SHP77 (cell line): Measurements from ENCODE around the gene LDB2.

Source experiments
- DNase-seq, 2 experiments: peaks; one replicate each; lab custom pipeline; 2025; lab: John Stamatoyannopoulos, UW

LDB2 gene

DNA sequence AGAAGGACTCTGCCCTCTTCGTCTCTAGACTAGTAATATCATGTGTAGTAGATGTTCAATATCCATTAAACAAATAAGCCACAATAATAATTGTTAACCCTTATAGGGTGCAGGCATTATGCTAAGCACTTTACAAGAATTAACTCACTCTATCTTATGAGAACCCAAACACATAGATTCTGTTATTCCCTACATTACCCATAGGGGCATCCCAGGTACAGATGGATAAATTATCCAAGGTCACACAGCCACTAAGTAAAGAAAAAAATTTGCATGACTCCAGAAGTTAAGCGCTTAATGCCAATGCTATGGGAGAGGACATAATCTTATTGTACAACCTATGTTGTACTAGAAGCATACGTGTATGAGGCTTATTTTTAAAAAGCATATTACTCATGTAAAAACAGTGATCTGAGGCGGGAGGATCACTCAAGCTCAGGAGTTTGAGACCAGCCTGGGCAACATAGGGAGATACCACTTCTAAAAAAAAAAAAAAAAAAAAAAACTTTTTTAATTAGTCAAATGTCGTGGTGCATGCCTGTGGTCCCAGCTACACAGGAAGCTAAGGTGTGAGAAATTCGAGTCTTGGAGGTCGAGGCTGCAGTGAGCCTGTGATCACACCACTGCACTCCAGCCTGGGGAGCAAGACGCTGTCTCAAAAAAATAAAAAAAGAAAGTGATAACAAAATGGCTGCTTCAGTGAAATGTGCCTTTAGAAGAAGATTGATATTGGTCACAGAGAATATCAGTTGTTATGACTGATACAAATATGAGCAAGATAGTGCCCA is 13.6 kb downstream of the LDB2 start:
- DNase-seq = no peak

DNA sequence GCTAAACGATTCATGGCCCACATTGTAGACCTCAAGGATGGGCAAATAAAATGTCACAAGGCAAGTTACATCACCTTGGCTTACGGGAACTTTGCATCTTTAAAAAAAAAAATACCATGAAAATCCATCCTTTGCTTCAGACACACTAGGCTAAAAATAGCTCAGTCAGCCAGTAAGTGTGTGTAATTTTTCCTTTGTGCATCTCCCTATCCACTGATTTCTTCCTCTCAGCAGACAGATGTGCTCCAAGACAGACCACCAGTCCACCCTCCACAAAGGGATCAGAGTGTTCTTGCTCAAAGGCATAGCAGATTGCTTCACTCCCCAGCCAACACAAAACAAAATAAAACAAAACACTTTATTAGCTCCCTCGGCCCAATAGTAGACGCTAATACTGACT is 14.6 kb downstream of the LDB2 start:
- DNase-seq = no peak

DNA sequence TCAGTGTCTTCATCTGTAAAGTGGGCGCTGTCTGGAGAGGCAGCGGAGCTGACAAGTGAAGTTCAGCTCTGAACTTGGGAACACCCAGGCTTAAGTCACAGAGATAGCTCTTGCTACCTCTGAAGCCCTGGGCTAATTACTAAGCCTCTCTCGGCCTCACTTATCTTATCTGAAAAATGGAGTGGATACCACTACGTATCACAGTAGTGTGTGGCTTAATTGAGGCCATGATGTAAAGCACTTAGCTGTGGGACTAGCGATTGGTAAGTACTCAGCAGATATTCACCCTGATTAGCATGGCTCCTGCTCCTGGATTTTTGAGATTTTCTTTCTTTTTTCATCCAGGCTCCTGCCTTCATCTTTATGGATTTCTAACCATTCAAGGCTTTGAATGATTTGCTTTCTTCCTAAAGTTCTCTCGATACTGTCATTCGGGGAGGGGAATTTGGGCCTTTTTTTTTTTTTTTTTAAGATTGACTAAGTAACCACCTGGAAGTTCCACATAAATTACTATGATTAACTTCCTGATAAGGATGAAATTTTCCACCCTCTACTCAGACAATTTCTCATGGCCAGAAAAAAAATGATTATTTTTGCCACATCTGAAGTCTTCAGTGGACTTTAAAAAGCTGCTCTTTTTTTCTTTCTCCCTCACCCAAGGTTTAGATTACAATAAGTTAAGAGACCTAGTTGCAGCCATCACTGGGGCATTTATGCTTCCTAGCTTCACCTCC is 17.1 kb downstream of the LDB2 start:
- no peak for DNase-seq

DNA sequence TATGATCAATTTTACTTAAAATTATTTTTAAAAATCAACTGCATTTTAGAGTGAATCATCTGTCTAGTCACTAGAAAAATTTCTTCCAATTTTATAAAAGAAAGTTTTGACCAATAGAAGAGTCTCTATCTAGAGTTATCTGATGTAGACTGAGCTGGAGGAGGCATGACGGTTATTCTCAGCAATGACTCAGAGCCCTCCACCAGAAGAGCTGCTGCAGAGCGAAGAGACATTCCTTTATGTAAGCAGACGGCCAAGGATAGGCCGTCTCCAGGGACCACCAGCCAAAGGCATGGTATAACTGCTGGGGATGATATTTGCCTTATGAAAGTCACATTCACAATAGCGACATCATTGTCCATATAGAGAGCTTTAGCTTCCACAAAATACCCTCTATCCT is 23.0 kb downstream of the LDB2 start:
- no peak for DNase-seq

DNA sequence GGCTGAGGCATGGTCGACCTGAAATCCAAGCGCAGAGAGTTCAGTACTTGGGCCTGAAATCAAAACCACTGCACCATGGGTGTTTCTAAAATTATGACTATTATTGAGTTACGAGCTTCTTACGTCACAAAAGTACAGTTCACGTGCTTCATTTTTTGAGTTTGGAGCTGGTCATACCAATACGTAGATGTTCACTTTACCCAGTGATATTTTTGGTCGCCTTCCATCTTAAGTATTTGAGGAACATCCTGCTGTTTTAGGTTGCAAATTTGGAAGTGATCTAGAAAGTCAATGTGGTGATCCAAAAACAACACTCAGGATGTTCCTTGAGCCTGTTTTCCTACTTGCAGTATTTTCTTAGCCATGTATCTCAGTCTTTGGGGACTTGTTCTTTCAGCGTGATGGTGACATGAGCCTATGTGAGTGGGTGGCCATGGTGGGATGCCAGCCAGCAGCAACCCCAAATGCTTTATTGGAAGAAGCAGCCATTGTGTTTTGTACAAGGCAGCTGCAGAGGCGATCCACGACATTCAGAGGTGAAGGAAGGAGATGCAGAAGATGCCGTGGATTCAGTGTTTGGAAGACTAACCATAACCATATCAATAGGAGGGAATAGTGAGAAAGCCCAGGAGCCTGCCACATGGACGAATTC is 28.7 kb downstream of the LDB2 start:
- no peak for DNase-seq

DNA sequence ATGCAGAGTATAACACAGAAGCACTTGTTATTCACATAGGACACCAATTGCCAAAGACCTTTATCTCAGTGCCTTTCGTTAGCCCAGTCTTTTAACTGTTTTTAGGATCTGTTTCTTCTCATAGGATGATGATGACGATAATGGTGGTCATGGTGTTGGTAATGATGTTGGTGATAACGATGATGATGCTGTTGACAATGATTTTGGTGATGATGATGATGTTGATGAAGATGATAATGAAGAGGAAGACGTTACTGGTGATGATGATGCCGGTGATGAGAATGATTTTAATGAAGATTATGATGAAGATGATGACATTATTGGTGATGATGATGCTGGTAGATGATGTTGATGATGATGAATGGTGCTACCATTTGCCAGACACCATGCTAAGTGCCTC is 29.8 kb downstream of the LDB2 start:
- no peak for DNase-seq

DNA sequence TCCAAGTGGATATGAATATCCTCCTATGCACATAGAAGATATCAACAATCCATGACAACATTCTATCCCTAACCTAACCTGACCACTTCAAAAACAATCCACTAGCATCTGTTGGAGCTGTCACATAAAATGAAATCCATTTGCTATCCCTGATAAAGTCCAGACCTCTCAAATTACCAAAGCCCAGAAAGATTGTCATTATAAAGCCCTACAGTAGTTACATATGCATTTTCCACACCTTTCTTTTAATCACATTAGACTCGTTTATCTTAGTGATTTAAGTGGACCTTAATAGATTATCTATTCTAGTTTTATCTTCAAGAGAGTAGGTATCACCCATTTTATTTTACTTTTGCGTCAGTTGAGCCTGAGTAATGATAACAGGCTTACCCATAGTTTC is 30.6 kb downstream of the LDB2 start:
- no peak for DNase-seq

DNA sequence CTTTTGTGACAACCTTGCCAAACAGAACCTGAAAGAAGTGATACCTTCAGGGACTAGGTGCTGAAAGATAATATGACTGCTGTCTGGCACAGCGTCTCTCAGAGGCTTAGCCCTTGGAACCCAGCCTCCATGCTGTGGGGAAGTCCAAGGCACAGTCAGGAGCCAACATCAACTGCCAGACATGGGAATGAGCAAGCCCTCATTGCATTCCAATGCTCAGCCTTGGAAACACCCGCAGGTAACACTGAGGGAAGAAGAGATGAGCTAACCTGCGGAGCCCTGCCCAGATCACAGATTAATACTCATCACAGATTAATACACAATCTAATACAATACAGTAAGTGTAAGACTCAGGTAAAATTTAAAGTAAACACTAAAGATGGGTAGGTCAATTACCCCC is 31.5 kb downstream of the LDB2 start:
- no peak for DNase-seq

DNA sequence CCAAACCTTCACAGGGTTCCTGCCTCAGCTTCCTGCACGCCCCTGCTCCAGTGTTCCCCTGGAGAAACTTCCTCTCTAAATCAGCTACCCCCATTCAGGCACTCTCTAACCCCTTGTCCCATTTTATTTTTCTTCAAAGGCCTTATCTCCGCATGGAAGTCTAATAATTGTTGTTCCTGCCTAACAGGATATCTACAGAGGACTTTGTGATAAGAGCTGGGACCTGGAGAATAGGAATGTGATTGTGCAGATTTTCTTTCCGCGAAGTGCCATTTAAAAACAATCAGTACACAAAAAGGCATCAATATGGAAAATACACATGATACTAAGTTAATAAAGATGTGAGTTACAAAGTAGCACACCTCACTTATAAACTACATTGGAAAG is 32.6 kb downstream of the LDB2 start:
- DNase-seq = no peak

DNA sequence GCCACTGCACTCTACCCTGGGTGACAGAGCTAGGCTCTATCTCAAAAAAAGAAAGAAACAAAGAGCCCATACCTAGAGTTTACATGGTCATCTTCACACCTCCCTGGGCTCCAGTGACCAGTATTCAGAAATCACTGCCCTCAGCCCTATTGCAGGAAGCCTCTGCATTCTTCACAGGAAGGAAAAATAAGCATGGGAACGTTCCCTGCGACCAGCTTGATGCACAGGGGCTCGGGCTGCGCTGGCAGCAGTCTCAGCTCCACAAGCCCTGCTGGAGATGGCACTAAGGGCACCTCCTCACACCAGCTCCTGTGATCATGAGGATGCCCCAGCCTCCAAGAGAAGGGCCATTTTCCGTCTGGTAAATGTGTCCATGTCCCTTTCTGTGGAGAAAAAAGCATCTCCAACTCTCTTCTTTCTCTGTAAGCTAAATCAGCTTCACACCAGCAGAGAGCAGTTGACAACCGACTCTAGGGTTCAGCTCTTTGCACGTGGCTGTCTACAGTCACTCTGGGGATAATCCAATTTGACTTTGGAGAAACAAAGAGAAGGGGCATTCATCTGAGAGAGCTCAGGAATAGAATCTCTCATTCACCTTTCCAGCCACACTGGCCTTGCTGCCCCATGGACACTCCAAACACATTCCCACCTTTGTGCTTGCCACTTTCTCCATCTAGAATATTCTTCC is 33.1 kb downstream of the LDB2 start:
- no peak for DNase-seq

DNA sequence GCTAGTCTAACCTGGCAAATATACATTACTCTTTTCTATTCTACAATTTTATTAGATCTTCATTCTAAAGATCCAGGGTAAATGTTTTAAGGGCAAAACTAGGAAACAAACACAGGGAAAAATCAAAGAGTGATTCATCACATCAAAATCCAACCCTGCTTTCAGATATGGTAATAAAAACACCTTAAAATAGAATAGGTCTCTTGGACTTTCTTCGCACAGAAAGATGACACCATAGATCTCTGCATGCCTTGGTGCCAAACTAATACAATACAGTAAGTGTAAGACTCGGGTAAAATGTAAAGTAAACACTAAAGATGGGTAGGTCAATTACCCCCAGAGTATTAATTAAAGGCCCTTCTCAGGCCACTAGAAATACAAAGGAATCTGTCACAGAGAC is 34.2 kb downstream of the LDB2 start:
- no peak for DNase-seq

DNA sequence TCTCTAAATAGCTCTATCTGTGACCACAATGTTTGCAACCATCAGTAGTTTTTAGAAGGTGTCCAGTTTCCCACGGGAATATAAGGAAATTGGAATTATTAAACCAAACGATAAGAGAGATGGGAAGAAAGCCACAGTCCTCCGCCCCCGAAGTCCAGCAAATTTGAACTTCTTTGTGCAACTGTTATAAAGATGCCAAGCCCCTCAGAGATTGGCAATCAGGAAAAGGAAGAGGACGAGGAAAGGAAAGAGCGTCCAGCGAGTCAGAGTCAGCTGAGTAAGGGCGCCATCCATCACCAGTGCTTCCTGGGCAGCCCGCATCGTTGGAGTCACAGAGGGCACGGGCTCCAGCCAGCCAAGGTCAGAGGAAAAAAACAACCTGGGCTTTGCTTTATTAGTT is 35.7 kb downstream of the LDB2 start:
- no peak for DNase-seq

DNA sequence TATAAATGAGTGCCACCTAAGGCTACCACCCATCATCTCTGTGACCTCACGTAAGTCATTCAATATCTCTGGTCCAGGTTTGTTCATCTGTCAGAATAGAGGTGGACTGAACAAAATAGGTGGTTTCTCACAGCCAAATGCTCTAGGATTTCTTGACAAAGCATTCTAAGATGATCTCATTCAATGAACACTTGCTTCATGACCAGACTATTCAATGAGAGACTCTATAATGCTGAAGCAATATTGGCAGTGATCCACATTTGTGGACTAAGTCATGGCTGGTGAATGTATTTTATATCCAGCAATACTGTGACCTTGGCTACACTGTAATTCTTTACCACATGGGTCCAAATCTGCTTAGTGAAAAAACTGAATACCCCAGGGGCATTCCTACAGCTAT is 37.9 kb downstream of the LDB2 start:
- DNase-seq = no peak

DNA sequence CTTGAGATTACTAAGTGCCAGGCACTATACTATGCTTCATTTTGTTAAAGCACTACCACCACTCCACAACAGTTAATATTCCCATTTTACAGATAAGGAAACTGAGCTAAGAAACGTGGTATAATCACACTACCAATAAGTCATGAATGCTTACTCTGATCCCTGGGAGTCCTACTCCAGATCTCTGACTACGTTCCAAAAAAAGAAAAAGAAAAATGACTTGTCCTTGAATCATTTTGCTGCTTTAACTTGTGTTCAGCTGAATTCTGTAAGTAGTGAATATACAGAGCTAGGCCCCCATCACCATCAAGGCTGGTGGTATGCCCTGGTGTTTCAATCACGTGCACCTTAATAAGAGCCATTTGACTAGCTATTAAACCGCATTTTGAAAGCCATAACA is 39.4 kb downstream of the LDB2 start:
- DNase-seq = no peak

DNA sequence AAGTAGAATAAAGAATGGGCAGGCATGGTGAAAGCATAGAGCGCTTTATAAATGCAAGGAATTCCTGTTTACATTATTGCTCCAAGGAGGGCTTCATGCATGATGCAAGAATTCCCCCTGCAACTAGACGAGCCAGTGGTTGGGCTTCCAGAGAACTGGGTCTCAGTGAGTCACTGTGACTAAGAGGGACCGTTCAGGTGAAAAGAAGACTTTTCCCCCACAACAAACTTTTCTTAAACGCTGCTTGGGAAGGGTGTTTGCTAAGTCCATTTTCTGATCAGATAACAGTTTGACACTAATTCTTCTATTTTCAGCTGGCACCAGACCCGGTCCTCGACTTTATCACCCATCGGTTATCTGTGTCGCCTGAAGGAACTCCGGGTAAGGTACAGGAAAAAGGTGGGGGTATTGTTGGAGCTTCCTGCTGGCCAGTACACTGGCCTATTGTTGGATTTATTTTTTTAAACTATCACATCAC is 40.1 kb downstream of the LDB2 start:
- no peak for DNase-seq

DNA sequence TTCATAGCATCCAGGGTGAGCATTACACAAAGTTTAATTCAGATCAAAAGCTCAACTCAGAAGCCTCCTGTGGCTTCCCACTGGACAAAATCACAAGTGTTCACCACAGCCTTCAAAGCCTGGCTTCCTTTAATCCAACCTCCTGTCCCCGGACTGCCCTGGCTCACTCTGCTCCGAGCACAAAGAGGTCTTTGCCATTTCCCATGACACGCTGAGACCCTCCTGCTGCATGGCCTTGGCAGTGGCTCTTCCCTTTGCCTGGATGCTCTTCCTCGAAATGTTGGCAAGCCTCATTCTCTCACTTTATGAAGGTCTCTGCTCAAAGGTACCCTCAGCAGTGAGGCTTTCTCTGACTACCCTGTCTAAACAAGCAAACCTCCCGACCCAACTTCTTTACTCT is 41.0 kb downstream of the LDB2 start:
- no peak for DNase-seq

DNA sequence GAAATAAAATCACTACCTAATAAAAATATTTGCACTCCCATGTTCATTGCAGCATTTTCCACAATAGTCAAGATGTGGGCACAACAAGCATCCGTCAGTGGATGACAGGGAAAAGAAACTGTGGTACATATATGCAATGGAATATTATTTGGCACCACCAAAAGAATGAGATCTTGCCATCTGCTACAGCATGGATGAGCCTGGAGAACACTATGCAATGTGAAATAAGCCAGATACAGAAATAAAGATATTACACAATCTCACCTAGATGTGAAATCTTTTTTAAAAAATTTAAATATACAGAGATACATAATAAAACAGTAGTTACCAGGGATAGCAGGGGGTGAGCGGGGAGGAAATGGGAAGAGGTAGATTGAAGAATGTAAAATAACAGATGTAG is 44.8 kb downstream of the LDB2 start:
- DNase-seq = no peak

DNA sequence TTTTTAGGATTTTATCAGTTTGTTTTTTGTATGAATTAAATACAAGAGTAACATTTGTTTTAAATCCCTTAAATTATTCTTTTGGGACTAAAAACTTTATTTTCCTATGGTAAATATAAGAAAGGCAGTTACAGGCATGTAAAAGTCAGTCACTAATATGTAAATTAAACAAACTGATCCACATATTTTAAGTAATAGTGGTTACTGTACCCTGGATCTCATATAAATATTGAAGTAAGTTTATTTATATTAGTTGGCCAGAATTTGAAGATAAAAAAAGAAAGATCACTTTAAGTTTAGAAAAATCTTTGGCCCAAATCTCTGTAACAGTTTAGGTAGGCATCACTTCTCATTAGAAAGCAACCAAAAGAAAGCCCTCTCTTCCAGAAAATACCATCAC is 45.8 kb downstream of the LDB2 start:
- no peak for DNase-seq

DNA sequence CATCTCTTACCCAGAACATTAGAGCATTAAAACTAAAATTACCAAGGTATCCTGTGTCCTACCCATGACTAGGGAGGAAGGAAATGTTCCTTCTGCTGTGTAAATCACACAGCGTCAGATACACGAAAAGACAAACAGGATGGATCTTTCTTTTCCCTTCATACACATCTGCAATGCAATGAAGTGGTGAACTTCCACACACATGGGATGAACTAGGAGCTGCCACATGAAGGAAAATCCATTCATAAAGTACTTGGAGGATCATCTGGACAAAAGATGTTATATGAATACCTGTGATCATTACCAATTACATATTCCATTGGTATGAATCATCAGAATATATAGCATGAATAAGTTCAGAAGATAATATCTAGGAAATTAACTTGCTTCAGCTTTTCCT is 46.2 kb downstream of the LDB2 start:
- no peak for DNase-seq

DNA sequence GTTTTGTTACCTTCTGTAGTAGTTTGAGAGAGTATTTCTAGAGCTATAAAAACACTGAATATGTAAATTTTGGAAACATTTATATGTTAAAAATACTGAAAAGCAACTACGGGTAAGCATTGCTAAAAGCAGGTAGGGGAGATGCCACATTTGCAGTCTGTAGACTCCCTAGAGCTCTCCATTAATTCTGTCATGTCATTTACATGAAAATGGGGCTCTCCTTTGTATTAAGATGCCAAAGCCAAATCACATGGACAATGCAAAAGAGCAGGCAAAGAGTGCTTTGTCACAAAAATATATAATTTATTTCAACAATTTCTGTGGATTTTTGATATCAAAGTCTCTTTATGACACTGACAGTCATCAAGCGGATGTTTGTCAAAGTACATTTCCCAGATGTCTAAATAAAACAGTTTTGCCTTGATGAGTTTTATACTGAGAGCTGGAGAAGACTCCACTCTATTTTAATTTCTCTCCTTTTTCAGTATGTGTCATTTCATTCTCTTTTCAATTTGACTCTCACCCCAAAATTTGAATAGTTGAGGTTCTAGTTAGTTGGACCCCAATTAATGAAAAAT is 51.8 kb downstream of the LDB2 start:
- DNase-seq = no peak

DNA sequence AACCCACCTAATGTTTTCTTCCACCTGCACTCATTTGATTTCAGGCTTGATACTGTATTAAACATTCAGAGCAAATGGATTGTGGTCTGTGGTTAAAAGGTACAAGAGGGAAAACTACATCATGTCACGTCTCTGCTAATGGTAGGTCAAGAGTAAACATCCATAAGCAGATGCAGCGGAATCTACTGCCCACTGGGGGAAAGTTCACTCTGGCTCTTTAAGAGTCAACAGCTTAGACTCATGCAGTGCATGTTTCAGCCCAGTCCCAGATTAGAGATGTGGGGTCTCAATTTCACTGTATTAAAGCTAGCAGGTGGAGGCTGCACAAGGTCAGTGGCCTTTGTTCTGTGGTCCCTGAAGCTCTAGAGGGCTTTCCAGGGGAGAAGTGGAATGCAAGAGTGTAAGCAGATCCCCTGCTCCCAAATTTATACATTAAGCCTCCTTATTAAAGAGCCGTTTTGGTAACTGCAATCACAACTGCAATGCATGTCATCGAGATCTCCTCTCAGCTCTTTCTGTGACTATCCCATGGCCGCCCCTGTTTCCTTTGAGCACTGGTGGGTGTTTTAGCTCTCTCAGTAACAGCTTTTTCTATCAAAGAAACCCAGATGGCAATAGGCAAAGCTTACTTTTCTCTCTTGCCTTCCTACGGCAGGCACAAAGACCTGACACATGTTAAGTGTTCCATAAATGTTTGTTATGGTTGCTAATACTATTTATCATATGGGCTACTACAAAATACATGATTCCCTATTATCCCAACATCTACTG is 53.4 kb downstream of the LDB2 start:
- DNase-seq = no peak
